Measurements from ENCODE around the gene SAMD4A. TPM values are rescaled to one million over a fixed set of nuclear protein-coding genes. Genes with fewer than 3 reads are reported as not detected.

The SAMD4A gene
- total RNA-seq, 1 experiment from 2014 or later, result 8.7 TPM

GRCh38 chr14:54804538-54805041 is 237.7 kb downstream of the SAMD4A start:
- Histone ChIP-seq H3K9me3 (no peaks in the 10 kb centered on the region), H3K27me3 (no peaks in the 10 kb centered on the region), H3K36me3 (no peaks in the 10 kb centered on the region), H3K4me3 (no peak overlapping the region)
- DNase-seq, result no peak

- Histone ChIP-seq H3K4me3 (no peak overlapping the region), H3K36me3 (no peaks in the 10 kb centered on the region), H3K9me3 (no peaks in the 10 kb centered on the region), H3K27me3 (no peaks in the 10 kb centered on the region)
- DNase-seq, result no peak
Observed at GRCh38 chr14:54805070-54805444, 238.1 kb downstream of the SAMD4A start.

GRCh38 chr14:54805445-54806322 is 238.8 kb downstream of the SAMD4A start:
- Histone ChIP-seq H3K36me3 (no peaks in the 10 kb centered on the region), H3K9me3 (no peaks in the 10 kb centered on the region), H3K27me3 (no peaks in the 10 kb centered on the region), H3K4me3 (no peak overlapping the region)
- DNase-seq, result peak; percentile 65

GRCh38 chr14:54806616-54807015 is 239.7 kb downstream of the SAMD4A start:
- H3K9me3 ChIP-seq, result no peaks in the 10 kb centered on the region

GRCh38 chr14:54807428-54807827 is 240.5 kb downstream of the SAMD4A start:
- H3K36me3 ChIP-seq, result no peaks in the 10 kb centered on the region
- no peaks in the 10 kb centered on the region for H3K27me3 ChIP-seq
- no peaks in the 10 kb centered on the region for H3K9me3 ChIP-seq
- DNase-seq, result no peak
- H3K4me3 ChIP-seq, result no peak overlapping the region

More at GRCh38 chr14:54806616-54807015, 239.7 kb downstream of the SAMD4A start:
- H3K36me3 ChIP-seq, result no peaks in the 10 kb centered on the region
- DNase-seq, result no peak
- H3K27me3 ChIP-seq, result no peaks in the 10 kb centered on the region
- no peak overlapping the region for H3K4me3 ChIP-seq

GRCh38 chr14:54807881-54808280 is 241.0 kb downstream of the SAMD4A start:
- no peaks in the 10 kb centered on the region for H3K27me3 ChIP-seq

GRCh38 chr14:54808326-54809161 is 241.6 kb downstream of the SAMD4A start:
- Histone ChIP-seq H3K36me3 (no peaks in the 10 kb centered on the region), H3K9me3 (no peaks in the 10 kb centered on the region), H3K4me3 (no peak overlapping the region), H3K27me3 (no peaks in the 10 kb centered on the region)
- DNase-seq, result no peak

More at GRCh38 chr14:54807881-54808280, 241.0 kb downstream of the SAMD4A start:
- no peaks in the 10 kb centered on the region for H3K36me3 ChIP-seq
- DNase-seq, result no peak
- no peak overlapping the region for H3K4me3 ChIP-seq
- H3K9me3 ChIP-seq, result no peaks in the 10 kb centered on the region

GRCh38 chr14:54809767-54810166 is 242.8 kb downstream of the SAMD4A start:
- H3K36me3 ChIP-seq, result no peaks in the 10 kb centered on the region
- no peaks in the 10 kb centered on the region for H3K27me3 ChIP-seq
- no peak overlapping the region for H3K4me3 ChIP-seq
- DNase-seq, result no peak
- H3K9me3 ChIP-seq, result no peaks in the 10 kb centered on the region

- DNase-seq, result no peak
- no peaks in the 10 kb centered on the region for H3K36me3 ChIP-seq
Observed at GRCh38 chr14:54812617-54813016, 245.7 kb downstream of the SAMD4A start.

GRCh38 chr14:54813081-54813480 is 246.2 kb downstream of the SAMD4A start:
- Histone ChIP-seq H3K27me3 (no peaks in the 10 kb centered on the region), H3K36me3 (no peaks in the 10 kb centered on the region), H3K4me3 (no peak overlapping the region), H3K9me3 (no peaks in the 10 kb centered on the region)
- no peak for DNase-seq

More at GRCh38 chr14:54812617-54813016, 245.7 kb downstream of the SAMD4A start:
- no peaks in the 10 kb centered on the region for H3K9me3 ChIP-seq
- H3K4me3 ChIP-seq, result no peak overlapping the region
- no peaks in the 10 kb centered on the region for H3K27me3 ChIP-seq

GRCh38 chr14:54814076-54814475 is 247.1 kb downstream of the SAMD4A start:
- no peaks in the 10 kb centered on the region for H3K9me3 ChIP-seq
- H3K27me3 ChIP-seq, result no peaks in the 10 kb centered on the region
- peak; percentile 34 for DNase-seq
- no peaks in the 10 kb centered on the region for H3K36me3 ChIP-seq
- H3K4me3 ChIP-seq, result no peak overlapping the region

GRCh38 chr14:54815016-54815415 is 248.1 kb downstream of the SAMD4A start:
- Histone ChIP-seq H3K36me3 (no peaks in the 10 kb centered on the region), H3K4me3 (peak overlapping the region; percentile 9; the same call in 1 of the 2 replicates), H3K9me3 (no peaks in the 10 kb centered on the region), H3K27me3 (no peaks in the 10 kb centered on the region)
- DNase-seq, result peak; percentile 84

GRCh38 chr14:54815515-54815914 is 248.6 kb downstream of the SAMD4A start:
- no peaks in the 10 kb centered on the region for H3K9me3 ChIP-seq
- no peak for DNase-seq
- H3K4me3 ChIP-seq, result no peak overlapping the region
- no peaks in the 10 kb centered on the region for H3K36me3 ChIP-seq
- no peaks in the 10 kb centered on the region for H3K27me3 ChIP-seq

GRCh38 chr14:54816450-54816849 is 249.5 kb downstream of the SAMD4A start:
- H3K27me3 ChIP-seq, result no peaks in the 10 kb centered on the region
- DNase-seq, result no peak
- H3K36me3 ChIP-seq, result no peaks in the 10 kb centered on the region
- H3K4me3 ChIP-seq, result no peak overlapping the region
- H3K9me3 ChIP-seq, result no peaks in the 10 kb centered on the region

GRCh38 chr14:54817506-54817905 is 250.6 kb downstream of the SAMD4A start:
- H3K36me3 ChIP-seq, result no peaks in the 10 kb centered on the region
- no peaks in the 10 kb centered on the region for H3K9me3 ChIP-seq
- H3K27me3 ChIP-seq, result no peaks in the 10 kb centered on the region
- no peak overlapping the region for H3K4me3 ChIP-seq
- DNase-seq, result no peak

GRCh38 chr14:54818201-54819133 is 251.5 kb downstream of the SAMD4A start:
- H3K27me3 ChIP-seq, result no peaks in the 10 kb centered on the region
- no peaks in the 10 kb centered on the region for H3K9me3 ChIP-seq
- H3K4me3 ChIP-seq, result no peak overlapping the region
- DNase-seq, result peak; percentile 67
- no peaks in the 10 kb centered on the region for H3K36me3 ChIP-seq

Data from MG63 (cell line).